Stomach (tissue), 4 donors: ENCODE results near the gene SCYGR1.

Experiments
- CTCF ChIP-seq, 7 experiments: fragments of 450-650 bp in 4 of 7; fragments of 200-600 bp in 3 of 7; sonication (generic) in 3 of 7; IDR thresholded peaks; one replicate each; pipeline ENCODE4 v1.5.1; 2016 to 2019; ENCODE audit warnings: antibody characterized with exemption in 7 of 7, control low read depth in 2 of 7, mild to moderate bottlenecking in 1 of 7
- EP300 ChIP-seq: sonication (generic); formaldehyde crosslinking; IDR thresholded peaks from one replicate; pipeline ENCODE4 v1.6.1; 2017; ENCODE audit warnings: antibody characterized with exemption
- POLR2A ChIP-seq, 4 donors: fragments of 450-650 bp; IDR thresholded peaks; one replicate each; pipeline ENCODE4 v1.6.1; 2016; ENCODE audit warnings: antibody characterized with exemption in 4 of 4, control low read depth in 2 of 4, mild to moderate bottlenecking in 1 of 4, moderate library complexity in 1 of 4

GRCh38 chr2:227370092-227370491 is 17.7 kb downstream of the SCYGR1 start:
- no peak for TF ChIP-seq EP300
- no peak for TF ChIP-seq CTCF (IDR thresholded peaks at IDR 0.05)
- TF ChIP-seq POLR2A (IDR thresholded peaks at IDR 0.05), result no peak
